22Rv1 (cell line): ENCODE results near the gene RAB1A.

Experiments
- ZFX ChIP-seq: fragments of 450-650 bp; IDR thresholded peaks from 2 replicates; pipeline ENCODE4 v1.6.1; 2017; ENCODE audit warnings: antibody characterized with exemption, borderline replicate concordance
- TF ChIP-seq, protein P1 (sequence below): fragments of 450-650 bp; IDR thresholded peaks from 2 replicates; pipeline ENCODE4 v1.5.1; 2017; ENCODE audit warnings: mild to moderate bottlenecking

DNA sequence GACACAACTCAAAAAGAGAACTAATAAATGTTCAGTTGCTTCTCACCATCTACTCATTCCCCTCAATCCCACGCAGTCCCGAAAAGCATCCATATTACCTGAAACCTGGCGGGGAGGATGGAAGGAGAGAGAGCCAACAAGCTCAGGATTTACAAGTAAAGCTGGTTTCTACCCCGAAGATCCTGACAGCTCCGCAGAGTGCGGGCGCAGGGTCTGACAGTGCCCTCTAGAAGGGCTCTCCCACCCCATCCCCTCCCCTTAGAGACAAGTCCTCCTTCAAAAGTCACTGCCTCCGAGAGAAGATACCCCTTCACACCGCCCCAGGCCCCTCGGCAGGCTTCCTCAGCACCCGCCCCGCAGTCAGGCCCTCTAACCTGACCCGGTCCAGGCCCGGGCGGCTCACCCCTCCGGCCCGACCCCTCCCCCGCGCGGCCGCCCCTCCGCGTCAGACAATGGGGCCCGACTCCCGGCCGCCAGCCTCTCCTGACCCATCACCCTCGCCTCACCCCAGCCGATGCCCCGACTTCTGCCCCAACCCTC is 550 bp downstream of the RAB1A start:
- TF ChIP-seq, protein P1, sequence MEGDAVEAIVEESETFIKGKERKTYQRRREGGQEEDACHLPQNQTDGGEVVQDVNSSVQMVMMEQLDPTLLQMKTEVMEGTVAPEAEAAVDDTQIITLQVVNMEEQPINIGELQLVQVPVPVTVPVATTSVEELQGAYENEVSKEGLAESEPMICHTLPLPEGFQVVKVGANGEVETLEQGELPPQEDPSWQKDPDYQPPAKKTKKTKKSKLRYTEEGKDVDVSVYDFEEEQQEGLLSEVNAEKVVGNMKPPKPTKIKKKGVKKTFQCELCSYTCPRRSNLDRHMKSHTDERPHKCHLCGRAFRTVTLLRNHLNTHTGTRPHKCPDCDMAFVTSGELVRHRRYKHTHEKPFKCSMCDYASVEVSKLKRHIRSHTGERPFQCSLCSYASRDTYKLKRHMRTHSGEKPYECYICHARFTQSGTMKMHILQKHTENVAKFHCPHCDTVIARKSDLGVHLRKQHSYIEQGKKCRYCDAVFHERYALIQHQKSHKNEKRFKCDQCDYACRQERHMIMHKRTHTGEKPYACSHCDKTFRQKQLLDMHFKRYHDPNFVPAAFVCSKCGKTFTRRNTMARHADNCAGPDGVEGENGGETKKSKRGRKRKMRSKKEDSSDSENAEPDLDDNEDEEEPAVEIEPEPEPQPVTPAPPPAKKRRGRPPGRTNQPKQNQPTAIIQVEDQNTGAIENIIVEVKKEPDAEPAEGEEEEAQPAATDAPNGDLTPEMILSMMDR: no peak
- no peak for TF ChIP-seq ZFX
